Measurements from ENCODE around the gene WNT10A. TPM values are rescaled to one million over a fixed set of nuclear protein-coding genes. Genes with fewer than 3 reads are reported as not detected.
A peak's percentile ranks its signal among the peaks of the same experiment; 100 is the strongest.

The WNT10A gene
- total and polyA plus RNA-seq, 3 donors from 2014 or later: 1.5 to 2.5 (median 2.1) TPM

DNA sequence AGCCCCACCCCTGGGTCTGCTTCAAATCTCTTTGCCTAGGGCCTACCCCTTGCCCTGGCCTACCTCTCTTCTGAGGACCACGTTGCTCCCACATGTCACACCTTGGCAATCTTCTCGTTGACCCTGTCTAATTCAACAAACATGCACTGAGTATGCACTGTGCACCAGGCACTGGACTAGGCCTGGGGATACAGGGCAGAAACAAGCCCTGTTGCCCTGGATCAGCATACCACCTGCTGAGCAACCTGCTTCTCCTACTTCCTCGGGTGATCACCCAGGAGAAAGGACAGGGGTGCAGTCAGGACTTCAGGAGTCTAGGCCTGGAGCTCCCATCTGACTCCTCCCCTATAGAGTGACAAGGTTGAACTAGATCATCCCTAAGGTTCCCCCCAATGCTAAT lies 9.7 kb downstream of the WNT10A start:
- WGBS, 2 donors: 83 to 88% methylated on average over 2 to 3 of the region's 3 CpGs
- TF ChIP-seq, protein P1, sequence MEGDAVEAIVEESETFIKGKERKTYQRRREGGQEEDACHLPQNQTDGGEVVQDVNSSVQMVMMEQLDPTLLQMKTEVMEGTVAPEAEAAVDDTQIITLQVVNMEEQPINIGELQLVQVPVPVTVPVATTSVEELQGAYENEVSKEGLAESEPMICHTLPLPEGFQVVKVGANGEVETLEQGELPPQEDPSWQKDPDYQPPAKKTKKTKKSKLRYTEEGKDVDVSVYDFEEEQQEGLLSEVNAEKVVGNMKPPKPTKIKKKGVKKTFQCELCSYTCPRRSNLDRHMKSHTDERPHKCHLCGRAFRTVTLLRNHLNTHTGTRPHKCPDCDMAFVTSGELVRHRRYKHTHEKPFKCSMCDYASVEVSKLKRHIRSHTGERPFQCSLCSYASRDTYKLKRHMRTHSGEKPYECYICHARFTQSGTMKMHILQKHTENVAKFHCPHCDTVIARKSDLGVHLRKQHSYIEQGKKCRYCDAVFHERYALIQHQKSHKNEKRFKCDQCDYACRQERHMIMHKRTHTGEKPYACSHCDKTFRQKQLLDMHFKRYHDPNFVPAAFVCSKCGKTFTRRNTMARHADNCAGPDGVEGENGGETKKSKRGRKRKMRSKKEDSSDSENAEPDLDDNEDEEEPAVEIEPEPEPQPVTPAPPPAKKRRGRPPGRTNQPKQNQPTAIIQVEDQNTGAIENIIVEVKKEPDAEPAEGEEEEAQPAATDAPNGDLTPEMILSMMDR (IDR thresholded peaks at IDR 0.05): no peak
- no peak for TF ChIP-seq POLR2A (IDR thresholded peaks at IDR 0.05)

DNA sequence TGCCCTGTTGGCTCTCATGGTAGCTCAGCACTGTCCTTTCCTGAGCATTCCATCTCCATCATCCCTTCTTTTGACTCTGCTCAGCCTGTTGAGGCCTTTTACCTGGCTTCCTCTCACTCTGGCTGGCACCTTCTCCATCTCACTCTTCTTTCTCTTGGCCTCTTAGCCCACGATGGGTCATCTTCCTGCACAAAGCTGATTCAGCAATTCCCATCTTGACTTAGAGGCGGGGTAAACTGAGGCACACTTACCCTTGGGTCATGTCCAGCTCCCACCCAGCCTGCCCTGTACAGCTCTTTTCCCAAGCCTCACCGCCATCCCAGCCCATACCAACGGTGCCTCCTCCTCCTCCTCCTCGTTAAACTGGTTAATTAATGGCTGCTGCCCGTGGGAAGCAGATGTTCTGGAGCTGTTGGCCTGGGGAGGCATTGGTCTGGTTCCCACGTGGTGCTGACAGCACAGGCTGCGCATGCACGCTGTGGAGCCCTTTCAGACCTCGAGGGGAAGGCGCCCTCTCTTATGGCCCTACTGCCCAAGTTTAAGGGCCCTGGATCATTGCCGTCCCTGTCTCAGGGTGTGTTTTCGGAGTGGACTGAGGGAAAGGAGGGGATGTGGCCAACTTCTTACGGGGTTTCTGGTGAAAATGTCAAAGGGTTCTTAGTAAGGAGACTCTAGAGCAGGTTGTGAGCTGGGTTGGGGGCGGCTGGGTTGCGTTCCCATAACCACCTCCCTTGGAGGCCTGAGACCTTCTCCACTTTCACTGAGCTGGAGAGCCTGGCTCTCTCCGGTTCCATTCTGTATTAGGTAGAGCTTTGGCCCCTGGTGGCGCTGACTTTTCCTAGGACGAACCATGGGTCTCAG lies 10.9 kb downstream of the WNT10A start:
- Histone ChIP-seq H3K27ac (no peak overlapping the region), H3K27me3 (no peaks in the 10 kb centered on the region), H3K36me3 (ENCODE audit: low read depth, missing control alignments) (no peaks in the 10 kb centered on the region), H3K4me3 (no peak overlapping the region), H3K9me3 (no peaks in the 10 kb centered on the region), H3K4me1 (peaks cover 5% of the 10 kb centered on the region)
- no peak for TF ChIP-seq POLR2A (IDR thresholded peaks at IDR 0.05)
- TF ChIP-seq, protein P1 (IDR thresholded peaks at IDR 0.05): no peak
- intact Hi-C loops (cut with DNase I; ENCODE audit: low total_unique reads): no loop called here
- 53 to 67% methylated on average over 19 of the region's 19 CpGs for WGBS, 2 donors
- DNase-seq: no peak

More for the DNA sequence above, 9.7 kb downstream of the WNT10A start:
- Histone ChIP-seq H3K4me3 (no peak overlapping the region), H3K27me3 (no peaks in the 10 kb centered on the region), H3K36me3 (ENCODE audit: low read depth, missing control alignments) (no peaks in the 10 kb centered on the region), H3K4me1 (peaks cover 3% of the 10 kb centered on the region), H3K27ac (no peak overlapping the region), H3K9me3 (no peaks in the 10 kb centered on the region)
- no peak for DNase-seq
- intact Hi-C loops (cut with DNase I; ENCODE audit: low total_unique reads): no loop called here

DNA sequence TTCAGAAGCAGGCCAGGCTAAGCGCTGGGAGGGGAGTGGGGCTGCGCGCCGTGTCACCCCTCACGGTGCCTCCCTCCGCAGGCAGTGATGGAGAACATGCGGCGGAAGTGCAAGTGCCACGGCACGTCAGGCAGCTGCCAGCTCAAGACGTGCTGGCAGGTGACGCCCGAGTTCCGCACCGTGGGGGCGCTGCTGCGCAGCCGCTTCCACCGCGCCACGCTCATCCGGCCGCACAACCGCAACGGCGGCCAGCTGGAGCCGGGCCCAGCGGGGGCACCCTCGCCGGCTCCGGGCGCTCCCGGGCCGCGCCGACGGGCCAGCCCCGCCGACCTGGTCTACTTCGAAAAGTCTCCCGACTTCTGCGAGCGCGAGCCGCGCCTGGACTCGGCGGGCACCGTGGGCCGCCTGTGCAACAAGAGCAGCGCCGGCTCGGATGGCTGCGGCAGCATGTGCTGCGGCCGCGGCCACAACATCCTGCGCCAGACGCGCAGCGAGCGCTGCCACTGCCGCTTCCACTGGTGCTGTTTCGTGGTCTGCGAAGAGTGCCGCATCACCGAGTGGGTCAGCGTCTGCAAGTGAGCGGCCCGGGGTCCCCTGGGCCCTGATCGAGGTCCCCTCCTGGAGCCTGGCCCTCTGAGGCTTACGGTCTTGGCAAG lies 12.2 kb downstream of the WNT10A start:
- intact Hi-C loops (cut with DNase I; ENCODE audit: low total_unique reads): no loop called here
- DNase-seq: peak; percentile 71
- Histone ChIP-seq H3K27me3 (no peaks in the 10 kb centered on the region), H3K4me1 (peaks cover 13% of the 10 kb centered on the region), H3K27ac (no peak overlapping the region), H3K36me3 (ENCODE audit: low read depth, missing control alignments) (no peaks in the 10 kb centered on the region), H3K4me3 (peak overlapping the region; percentile 39 to 58), H3K9me3 (no peaks in the 10 kb centered on the region)
- 0 to 2% methylated on average over 3 to 67 of the region's 72 CpGs for WGBS, 2 donors
- TF ChIP-seq POLR2A (IDR thresholded peaks at IDR 0.05): no peak
- TF ChIP-seq, protein P1 (IDR thresholded peaks at IDR 0.05): peak in 2 of 3 experiments; percentile 36 to 44

DNA sequence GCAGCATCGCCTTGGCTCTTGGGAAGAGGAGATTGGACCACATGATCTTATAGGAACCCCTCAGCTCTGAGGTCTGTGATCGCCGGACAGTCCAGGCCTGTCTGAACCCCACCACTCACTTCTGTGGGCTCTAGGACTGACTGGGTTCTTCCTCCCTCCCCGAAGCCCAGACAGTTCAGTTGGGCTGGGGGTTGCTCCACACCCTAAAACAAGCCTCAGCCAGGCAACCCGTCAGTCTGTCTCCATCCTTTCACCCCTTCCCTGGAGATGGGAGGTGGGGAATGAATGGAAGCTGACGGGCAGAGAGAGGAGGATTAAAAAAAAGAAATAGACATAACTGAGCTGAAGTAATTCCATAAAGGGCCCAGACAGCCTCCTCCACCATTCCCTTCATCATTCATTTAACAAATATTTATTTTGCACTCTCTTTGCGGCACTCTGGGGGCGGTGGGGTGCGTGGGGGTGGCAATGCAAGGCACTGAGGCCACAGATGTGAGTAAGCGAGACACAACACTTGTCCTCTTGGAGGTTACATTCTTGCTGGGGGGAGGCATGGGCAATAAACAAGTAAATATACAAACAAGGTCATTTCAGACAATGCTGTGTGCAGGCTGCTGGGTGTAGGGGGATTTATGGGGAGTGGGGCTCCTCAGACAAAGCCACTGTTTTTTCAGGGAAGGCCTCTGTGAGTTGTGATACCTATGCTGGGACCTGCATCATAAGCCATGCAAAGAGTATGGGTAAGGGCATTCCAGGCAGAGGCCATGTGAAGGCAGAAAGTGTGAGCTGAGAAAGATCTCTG lies 12.9 kb downstream of the WNT10A start:
- DNase-seq: no peak
- H3K4me3 ChIP-seq: peak overlapping the region; percentile 39 to 58
- WGBS, 2 donors: 41 to 50% methylated on average over 9 to 10 of the region's 10 CpGs
- H3K27me3 ChIP-seq: no peaks in the 10 kb centered on the region
- no peak for TF ChIP-seq POLR2A (IDR thresholded peaks at IDR 0.05)
- TF ChIP-seq, protein P1 (IDR thresholded peaks at IDR 0.05): no peak
- no peak overlapping the region for H3K27ac ChIP-seq
- H3K9me3 ChIP-seq: no peaks in the 10 kb centered on the region
- intact Hi-C loops (cut with DNase I; ENCODE audit: low total_unique reads): no loop called here
- peaks cover 19% of the 10 kb centered on the region for H3K4me1 ChIP-seq
- H3K36me3 ChIP-seq (ENCODE audit: low read depth, missing control alignments): no peaks in the 10 kb centered on the region

All from testis (tissue), 3 donors.